Measurements from ENCODE around the gene INSYN1.

- TF ChIP-seq CTCF (IDR thresholded peaks at IDR 0.05) (no peak), POLR2AphosphoS5 (IDR thresholded peaks at IDR 0.05) (peak; percentile 86), POLR2A (IDR thresholded peaks at IDR 0.05) (no peak)
Measured at GRCh38 chr15:73777741-73778140, 24.6 kb upstream of the INSYN1 start.

All from prostate gland (tissue), 2 donors.